Stimulated activated CD4-positive, alpha-beta T cell treated with anti-CD3 and anti-CD28 coated beads, Interleukin-4, amount 100 ng/mL, for 1 hour (primary cell): Measurements from ENCODE around the gene RHOF.
A peak's percentile ranks its signal among the peaks of the same experiment; 100 is the strongest.

Experiments used
- DNase-seq: peaks from one replicate; pipeline ENCODE4 v3.0.0-alpha.2; 2020

RHOF gene

DNA sequence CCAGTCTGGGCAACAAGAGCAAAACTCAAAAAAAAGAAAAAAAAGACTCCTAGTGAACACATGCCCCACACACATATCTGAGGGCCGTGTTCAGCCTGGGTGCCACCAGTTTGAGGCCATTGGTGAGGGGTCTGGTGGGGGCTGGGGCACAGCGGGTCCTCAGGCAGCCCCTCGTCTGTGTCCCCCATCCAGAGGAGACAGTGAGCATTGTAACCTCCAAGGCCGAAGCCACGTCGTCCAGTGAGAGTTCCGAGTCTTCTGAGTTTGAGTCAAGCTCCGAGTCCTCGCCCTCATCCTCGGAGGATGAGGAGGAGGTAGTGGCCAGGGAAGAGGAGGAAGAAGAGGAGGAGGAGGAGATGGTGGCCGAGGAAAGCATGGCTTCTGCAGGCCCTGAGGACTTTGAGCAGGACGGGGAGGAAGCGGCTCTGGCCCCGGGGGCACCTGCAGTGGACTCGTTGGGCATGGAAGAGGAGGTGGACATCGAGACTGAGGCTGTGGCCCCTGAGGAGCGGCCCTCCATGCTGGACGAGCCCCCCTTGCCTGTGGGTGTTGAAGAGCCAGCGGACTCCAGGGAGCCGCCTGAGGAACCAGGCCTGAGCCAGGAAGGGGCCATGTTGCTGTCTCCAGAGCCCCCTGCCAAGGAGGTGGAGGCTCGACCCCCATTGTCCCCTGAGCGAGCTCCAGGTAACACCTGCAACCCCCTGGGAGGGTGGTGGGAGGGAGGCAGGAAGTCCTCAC is 25.9 kb upstream of the RHOF start:
- no peak for DNase-seq

DNA sequence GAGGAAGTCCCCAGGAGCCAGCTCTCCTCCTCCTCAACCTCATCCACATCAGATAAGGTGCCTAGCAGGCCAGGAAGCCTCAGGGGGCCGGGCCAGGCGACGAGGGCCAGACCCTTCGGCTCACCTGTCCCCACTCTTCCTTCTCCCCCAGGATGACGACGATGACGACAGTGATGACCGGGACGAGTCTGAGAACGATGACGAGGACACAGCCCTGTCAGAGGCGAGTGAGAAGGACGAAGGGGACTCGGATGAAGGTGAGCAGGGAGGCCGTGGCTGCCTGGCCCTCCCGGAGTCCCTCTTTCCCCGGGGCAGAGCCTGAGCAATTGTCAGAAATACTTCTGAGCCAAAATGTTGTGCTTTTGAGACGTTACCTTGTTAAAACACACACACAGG is 24.2 kb upstream of the RHOF start:
- DNase-seq: no peak

DNA sequence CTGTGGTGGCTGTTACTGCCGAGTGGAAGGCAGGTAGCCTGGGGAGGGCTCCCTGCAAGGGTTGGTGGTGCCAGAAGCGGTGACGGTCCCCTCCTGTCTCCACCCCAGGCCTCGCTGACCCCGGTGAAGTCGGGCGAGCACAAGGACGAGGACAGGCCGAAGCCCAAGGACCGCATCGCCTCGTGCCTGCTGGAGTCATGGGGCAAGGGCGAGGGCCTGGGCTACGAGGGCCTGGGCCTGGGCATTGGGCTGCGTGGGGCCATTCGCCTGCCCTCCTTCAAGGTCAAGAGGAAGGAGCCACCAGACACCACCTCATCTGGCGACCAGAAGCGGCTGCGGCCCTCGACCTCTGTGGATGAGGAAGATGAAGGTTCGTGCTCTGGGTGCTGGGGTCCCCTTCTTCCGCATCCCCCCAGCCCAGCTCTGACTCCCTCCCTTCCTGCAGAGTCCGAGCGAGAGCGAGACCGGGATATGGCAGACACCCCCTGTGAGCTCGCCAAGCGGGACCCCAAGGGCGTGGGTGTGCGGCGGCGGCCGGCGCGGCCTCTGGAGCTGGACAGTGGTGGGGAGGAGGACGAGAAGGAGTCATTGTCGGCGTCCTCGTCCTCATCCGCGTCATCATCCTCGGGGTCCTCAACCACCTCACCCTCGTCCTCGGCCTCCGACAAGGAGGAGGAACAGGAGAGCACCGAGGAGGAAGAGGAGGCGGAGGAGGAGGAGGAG is 23.6 kb upstream of the RHOF start:
- no peak for DNase-seq

DNA sequence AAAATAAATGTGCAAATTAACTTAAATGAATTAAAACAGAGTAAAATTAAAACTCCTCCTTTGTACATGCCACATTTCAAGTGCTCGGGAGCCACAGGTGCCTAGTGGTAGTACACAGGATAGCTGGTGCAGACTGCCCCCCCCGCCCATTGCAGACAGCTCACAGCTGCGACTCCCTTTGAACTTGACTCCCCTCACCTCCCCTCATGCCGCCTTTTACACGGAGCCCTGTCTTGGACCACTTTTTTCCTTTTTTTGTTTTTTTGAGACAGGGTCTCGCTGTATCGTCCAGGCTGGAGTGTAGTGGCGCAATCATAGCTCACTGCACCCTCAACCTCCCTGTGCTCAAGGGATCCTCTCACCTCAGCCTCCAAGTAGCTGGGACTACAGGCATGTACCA is 21.8 kb upstream of the RHOF start:
- no peak for DNase-seq

DNA sequence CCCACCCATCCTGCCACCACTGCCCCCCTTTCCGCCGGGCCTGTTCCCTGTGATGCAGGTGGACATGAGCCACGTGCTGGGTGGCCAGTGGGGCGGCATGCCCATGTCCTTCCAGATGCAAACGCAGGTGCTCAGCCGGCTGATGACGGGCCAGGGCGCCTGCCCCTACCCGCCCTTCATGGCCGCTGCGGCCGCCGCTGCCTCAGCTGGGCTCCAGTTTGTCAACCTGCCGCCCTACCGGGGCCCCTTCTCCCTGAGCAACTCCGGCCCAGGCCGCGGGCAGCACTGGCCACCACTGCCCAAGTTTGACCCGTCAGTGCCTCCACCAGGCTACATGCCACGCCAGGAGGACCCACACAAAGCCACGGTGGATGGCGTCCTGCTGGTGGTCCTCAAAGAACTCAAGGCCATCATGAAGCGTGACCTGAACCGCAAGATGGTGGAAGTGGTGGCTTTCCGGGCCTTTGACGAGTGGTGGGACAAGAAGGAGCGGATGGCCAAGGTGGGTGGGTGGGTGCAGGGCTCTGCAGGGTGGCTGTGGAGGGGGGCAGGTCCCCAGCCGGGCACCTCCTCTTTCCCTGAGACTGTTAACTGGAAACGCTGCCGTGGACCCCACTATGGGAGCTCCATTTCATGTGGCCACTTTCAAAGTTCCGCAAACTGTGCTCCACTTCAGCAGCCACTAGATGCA is 21.1 kb upstream of the RHOF start:
- DNase-seq: no peak

DNA sequence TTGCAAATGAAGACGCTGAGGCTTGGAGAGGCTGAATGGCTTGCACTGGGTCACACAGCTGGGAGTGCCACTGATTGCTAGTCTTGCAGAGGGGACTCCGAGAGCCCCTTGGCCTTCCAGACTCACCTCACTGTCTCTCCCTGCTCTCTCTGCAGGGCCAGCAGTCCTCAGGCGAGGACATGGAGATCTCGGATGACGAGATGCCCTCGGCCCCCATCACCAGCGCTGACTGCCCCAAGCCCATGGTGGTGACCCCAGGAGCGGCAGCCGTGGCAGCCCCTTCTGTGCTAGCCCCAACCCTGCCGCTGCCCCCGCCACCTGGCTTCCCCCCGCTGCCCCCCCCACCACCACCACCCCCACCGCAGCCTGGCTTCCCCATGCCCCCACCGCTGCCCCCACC is 20.5 kb upstream of the RHOF start:
- DNase-seq: no peak

DNA sequence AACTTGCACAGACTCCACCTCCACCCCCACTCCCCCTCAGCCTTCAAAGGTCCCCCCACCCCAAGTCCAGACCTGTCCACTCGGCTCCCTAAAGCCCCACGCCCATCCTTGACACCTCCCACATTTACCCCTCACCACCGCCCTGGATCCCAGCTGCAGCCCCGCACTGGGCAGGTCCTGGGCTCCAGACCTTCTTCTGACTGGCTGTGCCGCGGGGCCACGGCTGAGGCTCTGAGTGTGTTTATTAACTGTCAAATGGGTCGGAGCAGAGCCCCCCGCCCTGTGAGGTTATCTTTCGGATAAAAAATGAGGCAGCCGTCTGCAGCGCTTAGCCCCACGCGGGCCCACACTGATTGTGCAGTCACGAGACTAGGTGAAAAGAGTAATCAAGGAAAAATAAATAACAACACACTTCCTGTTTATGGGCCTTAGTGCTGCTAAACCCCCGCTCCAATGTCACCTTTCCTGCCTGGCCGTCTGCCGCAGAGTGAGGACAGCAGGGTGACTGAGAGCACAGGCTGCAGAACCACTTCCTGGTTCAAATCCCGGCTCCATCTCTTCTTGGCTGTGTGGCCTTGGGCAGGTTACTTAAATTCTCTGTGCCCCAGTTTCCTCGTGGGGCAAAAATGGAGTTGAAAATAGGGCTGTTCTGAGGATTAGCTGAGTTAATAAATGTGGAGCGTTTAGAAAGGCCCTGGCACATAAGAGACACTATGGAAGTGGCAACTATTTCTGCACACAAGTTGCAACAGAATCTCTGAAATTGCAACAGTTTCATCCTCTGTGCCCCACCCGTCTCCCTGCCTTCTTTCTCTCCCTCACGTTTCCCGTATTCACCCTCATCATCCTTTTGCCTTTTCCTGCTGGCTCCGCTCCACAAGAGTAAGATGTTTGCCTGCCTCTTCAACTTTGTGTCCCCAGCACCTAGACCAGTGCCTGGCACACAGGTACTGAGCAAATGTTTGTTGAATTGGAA is 19.7 kb upstream of the RHOF start:
- DNase-seq: no peak

DNA sequence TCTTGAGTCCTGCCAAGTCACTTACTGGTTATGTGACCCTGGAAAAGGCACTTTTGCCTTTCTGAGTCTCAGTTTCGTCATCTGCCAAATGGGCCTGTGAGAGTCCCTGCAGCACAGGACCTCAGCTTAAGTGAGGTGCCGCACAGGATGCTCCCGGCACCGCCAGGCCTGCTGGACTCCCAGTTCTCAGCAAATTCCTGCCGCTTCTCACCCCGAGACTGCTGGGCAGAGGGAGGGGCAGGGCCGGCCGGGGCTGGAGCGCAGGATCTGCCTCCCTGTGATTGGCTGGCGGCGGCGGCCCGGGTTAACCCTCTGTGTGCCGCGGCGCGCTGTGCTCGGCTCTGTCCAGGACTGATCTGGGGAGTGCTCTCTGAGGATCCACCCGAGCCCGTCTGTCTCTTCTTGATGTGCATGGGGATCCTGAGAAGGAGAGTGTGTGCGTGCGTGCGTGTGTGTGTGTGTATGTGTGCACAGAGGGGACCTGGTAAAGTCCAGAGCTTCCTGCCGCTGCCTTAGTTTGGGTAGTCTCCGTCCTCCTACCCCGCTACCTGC is 18.9 kb upstream of the RHOF start:
- peak; percentile 47 for DNase-seq

DNA sequence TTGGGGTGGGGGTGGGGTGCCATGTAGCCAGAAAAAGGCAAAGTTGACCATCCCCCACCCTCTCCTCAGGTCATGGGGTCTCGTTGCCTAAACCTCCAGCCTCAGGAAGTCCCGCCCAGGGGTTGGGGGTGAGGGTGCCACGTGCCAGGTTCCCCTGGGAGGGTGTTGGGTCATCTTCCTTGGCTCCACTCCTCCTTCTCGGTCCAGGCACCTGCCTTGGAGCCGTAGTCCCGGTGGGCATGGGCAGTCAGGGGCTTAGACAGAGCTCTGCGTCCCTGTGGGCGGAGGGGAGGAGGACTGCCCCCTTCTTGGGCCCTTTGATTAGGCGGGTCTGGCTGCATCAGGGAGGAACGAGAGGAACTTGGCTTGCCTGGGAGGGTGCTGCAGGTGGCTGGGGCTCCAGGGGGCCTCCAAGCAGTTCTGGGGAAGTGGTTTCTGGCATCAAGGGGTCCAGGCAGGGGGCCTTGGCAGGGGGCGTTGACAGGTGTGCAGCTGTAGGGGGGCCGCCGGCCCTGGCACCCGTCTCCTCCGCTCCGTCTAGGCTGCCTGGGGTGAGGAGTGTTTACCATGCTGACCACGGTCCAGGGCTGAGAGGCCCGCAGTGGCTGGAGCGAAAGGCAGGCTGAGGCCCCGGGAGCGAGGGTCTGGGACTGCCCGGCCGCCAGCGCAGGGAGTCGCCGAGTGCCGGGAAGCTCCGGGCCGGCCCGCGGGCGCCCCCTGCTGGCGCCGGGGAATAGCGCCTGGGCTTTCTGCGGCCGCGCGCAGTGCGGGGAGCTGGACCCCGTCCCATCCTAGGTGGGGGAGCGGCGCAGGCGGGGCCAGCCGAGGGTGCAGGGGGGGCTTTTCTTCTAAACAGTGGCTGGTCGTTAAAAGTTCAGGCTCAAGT is 18.2 kb upstream of the RHOF start:
- DNase-seq: peak; percentile 71

DNA sequence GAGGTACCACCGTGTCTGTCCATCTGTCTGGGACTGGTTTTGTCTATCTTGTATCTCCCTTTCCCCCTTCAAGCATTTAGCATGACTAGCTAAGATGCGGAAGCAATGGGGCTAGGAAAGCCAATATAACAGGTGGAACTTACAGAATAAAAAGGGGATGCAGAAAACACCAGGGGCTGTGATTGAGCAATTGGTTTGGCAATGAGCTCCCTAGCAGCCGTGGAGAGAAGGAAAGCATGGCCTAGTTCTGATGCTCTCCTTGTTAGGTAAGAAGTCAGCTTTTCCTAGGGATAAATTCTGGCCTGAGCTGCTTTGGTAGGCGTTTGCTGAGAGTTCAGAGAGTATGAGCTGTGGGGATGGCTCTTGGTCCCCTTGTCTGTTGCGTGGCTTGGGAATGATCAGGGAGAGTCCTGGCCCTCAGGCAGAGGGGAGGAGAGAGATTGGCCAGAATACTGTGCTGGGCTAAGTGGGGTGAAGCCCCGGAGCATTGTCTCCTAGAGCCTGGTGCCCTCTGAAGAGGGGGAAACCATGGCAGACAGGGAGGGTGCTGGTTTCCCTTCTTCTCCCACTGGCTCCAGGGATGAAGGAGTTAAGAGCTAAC is 17.4 kb upstream of the RHOF start:
- no peak for DNase-seq

DNA sequence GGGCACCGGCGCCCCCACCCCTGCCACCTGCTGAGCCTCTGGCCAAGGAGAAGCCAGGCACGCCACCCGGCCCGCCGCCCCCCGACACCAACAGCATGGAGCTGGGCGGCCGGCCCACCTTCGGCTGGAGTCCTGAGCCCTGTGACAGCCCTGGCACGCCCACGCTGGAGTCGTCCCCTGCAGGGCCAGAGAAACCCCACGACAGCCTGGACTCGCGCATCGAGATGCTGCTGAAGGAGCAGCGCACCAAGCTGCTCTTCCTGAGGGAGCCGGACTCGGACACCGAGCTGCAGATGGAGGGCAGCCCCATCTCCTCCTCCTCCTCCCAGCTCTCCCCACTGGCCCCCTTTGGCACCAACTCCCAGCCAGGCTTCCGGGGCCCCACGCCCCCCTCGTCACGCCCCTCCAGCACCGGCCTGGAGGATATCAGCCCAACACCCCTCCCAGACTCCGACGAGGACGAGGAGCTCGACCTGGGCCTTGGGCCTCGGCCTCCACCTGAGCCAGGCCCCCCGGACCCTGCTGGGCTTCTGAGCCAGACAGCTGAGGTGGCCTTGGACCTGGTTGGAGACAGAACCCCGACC is 16.8 kb upstream of the RHOF start:
- no peak for DNase-seq

DNA sequence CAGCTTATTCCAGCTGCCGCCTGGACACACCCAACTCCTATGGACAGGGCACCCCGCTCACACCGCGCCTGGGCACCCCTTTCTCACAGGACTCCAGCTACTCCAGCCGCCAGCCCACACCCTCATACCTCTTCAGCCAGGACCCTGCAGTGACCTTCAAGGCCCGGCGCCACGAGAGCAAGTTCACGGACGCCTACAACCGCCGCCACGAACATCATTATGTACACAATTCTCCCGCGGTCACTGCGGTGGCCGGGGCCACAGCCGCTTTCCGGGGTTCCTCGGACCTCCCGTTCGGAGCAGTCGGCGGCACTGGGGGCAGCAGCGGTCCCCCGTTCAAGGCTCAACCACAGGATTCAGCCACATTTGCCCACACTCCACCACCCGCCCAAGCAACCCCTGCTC is 16.2 kb upstream of the RHOF start:
- no peak for DNase-seq

DNA sequence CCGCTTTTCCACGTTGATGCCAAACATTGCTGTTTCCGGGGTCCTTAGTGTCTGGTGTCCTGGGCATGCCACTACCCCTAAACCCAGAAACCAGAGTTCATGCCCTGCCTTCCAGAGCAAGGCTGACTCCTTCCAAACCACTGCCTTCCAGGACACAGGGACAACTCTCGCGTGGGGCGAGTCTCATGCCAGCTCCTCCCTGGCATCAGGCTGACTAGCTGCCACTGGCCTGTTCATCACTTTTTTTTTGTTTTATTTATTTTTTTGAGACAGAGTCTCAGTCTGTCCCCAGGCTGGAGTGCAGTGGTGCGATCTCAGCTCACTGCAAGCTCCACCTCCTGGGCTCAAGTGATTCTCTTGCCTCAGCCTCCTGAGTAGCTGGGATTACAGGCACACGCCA is 15.1 kb upstream of the RHOF start:
- DNase-seq: no peak

DNA sequence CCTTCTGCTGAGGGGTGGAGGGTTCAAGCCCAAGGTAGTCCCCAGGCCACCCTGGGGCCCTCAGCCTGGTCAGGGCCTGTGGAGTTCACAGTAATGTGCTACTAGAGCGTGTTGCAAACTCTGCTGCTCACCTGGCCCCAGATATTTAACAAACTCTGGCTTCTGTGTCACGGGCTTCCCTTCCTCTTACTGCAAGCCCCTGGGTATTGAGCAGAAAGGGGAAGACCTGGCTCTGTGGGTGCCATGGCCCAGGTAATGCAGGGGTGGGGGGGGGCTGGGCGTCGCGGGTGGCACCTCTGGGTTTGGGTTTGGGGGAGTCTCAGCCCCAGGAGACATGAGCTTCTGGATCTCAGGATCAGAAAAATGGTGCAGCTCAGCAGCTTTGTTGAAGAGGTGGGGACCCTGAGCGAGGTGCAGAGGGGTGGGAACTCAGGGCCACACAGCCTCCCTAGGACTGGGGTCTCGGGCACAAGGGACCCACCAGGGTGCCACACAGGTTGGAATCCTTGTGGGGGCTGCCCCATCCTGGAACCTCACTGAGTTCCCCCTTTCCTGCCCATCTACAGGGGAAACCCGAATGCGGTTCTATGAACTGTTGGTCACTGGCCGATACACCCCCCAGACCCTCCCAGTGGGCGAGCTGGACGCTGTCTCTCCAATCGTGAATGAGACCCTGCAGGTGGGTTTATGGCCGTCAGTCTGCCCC is 14.3 kb upstream of the RHOF start:
- DNase-seq: no peak

DNA sequence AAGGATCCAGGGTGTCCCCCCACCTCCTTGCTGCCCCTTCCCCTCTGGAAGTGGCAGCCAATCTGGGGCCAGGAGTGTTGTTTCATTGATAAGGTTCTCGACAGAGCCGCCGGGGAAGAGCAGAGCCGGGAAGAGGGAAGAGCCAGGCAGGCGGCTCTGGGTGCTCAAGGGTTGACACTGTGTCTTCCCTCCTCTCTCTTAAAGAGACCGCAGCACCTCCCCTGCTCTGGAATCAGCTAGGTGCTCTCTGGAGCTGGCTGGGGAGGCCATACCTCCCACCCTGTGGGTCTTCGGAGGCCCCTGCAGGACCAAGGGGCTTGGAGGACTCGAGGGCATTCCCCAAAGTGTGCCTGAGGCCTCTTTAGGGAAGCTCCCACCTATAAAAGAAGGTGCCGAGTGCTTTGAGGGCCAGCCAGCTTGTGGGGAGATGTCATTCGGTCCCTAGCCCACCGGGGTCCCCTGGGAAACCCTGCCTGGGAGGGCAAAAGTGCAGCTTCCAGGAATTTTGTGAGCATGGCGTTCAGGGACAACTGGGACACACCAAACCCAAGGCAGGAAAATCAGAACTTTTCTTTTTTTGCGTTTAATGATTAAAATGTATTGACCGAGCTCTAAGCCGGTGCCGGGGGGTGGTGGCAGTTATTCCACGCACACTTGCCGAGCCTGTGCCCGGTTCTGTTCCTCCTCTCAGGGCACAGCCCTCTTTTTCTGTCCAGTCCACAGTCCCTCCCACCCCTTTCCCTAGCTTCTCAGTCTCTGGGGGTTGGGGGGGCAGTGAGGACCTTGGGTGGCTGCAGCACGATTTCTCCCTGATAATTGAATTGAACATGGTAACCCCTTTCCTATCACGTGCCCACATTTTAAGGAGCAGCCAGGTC is 13.3 kb upstream of the RHOF start:
- DNase-seq: no peak

DNA sequence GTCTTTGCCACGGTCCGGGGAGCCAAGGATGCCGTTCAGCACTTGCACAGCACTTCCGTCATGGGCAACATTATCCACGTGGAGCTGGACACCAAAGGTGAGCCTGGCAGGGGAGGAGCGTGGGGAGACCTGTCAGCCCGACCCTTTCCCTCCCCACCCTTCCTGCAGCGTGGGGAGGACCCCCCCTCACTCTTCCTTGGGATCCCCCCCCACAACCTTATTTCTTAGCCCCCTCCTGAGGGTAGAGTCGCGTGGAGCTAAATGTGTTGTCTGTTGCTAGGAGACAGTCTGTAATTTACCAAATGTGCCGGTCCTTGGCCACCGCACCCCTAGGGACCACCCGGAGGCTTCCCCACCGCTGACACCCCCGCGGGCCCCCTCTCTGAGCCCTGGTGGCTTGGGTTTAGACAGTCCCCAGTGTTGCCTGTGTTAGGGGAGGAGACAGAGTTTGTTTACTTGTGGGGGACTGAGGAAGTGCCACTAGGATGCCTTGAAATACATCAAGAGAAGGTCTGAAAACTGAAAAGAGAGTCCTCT is 12.6 kb upstream of the RHOF start:
- DNase-seq: no peak

DNA sequence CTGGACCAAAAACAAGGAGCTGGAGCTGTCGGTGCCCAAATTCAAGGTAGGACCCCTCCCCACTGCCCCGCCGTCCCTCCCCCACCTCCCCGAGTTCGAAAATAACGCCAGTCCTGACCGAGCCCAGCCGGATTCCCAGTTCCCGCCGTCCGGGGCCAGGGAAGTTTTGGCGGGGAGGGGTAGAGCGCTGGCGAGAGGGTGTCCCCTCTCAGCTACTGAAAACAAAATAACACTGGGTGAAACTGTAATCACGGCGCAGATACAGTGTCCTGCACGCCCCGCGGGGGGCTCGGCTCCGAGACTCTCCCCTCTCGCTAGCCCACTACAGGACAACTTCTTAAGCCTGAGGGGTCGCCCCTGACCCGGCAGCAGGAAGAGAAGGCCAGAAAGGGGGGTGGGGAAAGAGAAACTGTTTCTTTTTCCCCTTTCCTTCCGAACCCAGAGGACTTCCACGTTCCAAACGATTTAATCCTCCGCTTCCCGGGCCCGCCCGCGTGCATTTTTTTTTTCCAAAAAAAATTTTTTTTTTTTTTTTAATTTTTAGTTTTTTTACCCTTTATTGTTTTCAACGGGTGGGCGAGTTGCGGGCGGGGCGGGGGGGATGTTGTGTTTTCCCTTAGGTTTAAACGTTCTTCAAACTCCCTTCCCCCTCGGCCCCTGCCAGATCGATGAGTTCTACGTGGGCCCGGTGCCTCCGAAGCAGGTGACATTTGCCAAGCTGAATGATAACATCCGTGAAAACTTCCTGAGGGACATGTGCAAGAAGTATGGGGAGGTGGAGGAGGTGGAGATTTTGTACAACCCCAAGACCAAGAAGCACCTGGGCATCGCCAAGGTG is 11.9 kb upstream of the RHOF start:
- DNase-seq: no peak
